ENCODE results near the gene SDR39U1. TPM values are rescaled to one million over a fixed set of nuclear protein-coding genes. Genes with fewer than 3 reads are reported as not detected.
"Not testable (repeated sequence)": the region's sequence is repeated elsewhere in the genome, so short reads cannot be mapped to it uniquely, and the experiment has no call there.

The SDR39U1 gene
- total RNA-seq, 1 experiment from 2014 or later: 56.7 TPM

DNA sequence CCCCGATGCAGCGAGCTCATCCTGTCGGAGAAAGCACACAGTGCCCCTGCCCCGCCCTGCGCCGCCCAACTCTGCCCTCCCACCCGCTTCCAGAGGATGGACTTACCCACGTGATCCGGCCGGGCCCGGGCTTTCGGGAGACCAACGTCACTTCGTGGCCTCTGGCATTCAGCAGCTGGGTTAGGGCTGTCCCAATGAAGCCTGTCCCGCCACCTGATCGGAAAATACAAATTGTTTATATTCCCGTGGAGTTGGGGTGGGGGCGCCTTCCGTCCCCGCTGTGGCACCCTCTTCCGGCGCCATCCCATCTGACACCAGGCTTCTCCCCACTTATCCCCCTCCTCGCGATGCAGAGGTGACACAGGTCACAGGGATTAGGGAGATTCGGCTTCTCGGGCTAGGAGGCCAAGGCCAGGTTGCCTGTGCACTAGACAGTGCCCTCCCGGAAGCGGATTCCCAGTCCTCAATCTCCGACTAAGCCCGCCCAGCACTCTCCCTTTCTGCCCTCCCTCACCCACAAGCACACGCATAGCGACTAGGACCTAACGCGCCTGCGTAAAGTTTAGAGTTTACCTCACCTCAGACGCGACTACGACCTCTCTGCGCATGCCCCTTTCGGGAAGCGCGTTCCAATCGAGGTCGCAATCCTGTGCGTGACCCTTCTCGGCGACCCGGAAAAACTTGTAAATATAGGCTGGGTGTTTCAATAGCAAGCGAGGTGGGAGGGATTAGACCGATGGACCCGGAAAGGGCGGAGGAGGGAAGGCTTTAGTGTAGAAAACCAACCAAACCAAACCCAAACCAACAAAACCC is at the start of gene SDR39U1 (continued):
- TF ChIP-seq, protein P1, sequence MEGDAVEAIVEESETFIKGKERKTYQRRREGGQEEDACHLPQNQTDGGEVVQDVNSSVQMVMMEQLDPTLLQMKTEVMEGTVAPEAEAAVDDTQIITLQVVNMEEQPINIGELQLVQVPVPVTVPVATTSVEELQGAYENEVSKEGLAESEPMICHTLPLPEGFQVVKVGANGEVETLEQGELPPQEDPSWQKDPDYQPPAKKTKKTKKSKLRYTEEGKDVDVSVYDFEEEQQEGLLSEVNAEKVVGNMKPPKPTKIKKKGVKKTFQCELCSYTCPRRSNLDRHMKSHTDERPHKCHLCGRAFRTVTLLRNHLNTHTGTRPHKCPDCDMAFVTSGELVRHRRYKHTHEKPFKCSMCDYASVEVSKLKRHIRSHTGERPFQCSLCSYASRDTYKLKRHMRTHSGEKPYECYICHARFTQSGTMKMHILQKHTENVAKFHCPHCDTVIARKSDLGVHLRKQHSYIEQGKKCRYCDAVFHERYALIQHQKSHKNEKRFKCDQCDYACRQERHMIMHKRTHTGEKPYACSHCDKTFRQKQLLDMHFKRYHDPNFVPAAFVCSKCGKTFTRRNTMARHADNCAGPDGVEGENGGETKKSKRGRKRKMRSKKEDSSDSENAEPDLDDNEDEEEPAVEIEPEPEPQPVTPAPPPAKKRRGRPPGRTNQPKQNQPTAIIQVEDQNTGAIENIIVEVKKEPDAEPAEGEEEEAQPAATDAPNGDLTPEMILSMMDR (IDR thresholded peaks at IDR 0.05): no peak
- TF ChIP-seq TEAD1 (CRISPR knock-in tag; IDR thresholded peaks at IDR 0.05) (0 out of 2 replicates have a peak, but pooled peaks have one; percentile 11), JUN (CRISPR knock-in tag; IDR thresholded peaks at IDR 0.05) (0 out of 2 replicates have a peak, but pooled peaks have one; percentile 40), MYBL2 (CRISPR knock-in tag; IDR thresholded peaks at IDR 0.05) (0 out of 2 replicates have a peak, but pooled peaks have one; percentile 10), ZNF671 (CRISPR knock-in tag; IDR thresholded peaks at IDR 0.05) (no peak), SP1 (CRISPR knock-in tag; conservative IDR thresholded peaks at IDR 0.05) (peak; percentile 79; the same call in 1 of the 2 replicates), SMAD4 (CRISPR knock-in tag; IDR thresholded peaks at IDR 0.05) (no peak), ZNF317 (CRISPR knock-in tag; IDR thresholded peaks at IDR 0.05; ENCODE audit: borderline replicate concordance, low read depth) (no peak), GABPB1 (CRISPR knock-in tag; IDR thresholded peaks at IDR 0.05) (peak; percentile 88), NFYB (CRISPR knock-in tag; conservative IDR thresholded peaks at IDR 0.05; ENCODE audit: low read depth) (peak; percentile 43; the same call in 1 of the 2 replicates), FOXK1 (CRISPR knock-in tag; IDR thresholded peaks at IDR 0.05) (peak; percentile 96), HMGA2 (CRISPR knock-in tag; IDR thresholded peaks at IDR 0.05) (0 out of 2 replicates have a peak, but pooled peaks have one; percentile 4), MAX (CRISPR knock-in tag; IDR thresholded peaks at IDR 0.05) (peak; percentile 53; the same call in 1 of the 2 replicates), KAT7 (CRISPR knock-in tag; IDR thresholded peaks at IDR 0.05; ENCODE audit: borderline replicate concordance) (no peak), ZBTB21 (CRISPR knock-in tag; IDR thresholded peaks at IDR 0.05; ENCODE audit: borderline replicate concordance) (peak; percentile 56; the same call in 1 of the 2 replicates), FOXJ3 (CRISPR knock-in tag; IDR thresholded peaks at IDR 0.05; ENCODE audit: borderline replicate concordance) (no peak)
- TF ChIP-seq, protein P2, sequence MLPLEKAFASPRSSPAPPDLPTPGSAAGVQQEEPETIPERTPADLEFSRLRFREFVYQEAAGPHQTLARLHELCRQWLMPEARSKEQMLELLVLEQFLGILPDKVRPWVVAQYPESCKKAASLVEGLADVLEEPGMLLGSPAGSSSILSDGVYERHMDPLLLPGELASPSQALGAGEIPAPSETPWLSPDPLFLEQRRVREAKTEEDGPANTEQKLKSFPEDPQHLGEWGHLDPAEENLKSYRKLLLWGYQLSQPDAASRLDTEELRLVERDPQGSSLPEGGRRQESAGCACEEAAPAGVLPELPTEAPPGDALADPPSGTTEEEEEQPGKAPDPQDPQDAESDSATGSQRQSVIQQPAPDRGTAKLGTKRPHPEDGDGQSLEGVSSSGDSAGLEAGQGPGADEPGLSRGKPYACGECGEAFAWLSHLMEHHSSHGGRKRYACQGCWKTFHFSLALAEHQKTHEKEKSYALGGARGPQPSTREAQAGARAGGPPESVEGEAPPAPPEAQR (CRISPR knock-in tag; IDR thresholded peaks at IDR 0.05): no peak
- TF ChIP-seq, protein P3, sequence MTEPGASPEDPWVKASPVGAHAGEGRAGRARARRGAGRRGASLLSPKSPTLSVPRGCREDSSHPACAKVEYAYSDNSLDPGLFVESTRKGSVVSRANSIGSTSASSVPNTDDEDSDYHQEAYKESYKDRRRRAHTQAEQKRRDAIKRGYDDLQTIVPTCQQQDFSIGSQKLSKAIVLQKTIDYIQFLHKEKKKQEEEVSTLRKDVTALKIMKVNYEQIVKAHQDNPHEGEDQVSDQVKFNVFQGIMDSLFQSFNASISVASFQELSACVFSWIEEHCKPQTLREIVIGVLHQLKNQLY (CRISPR knock-in tag; IDR thresholded peaks at IDR 0.05): no peak
- TF ChIP-seq, protein P4, sequence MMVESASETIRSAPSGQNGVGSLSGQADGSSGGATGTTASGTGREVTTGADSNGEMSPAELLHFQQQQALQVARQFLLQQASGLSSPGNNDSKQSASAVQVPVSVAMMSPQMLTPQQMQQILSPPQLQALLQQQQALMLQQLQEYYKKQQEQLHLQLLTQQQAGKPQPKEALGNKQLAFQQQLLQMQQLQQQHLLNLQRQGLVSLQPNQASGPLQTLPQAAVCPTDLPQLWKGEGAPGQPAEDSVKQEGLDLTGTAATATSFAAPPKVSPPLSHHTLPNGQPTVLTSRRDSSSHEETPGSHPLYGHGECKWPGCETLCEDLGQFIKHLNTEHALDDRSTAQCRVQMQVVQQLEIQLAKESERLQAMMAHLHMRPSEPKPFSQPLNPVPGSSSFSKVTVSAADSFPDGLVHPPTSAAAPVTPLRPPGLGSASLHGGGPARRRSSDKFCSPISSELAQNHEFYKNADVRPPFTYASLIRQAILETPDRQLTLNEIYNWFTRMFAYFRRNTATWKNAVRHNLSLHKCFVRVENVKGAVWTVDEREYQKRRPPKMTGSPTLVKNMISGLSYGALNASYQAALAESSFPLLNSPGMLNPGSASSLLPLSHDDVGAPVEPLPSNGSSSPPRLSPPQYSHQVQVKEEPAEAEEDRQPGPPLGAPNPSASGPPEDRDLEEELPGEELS (CRISPR knock-in tag; IDR thresholded peaks at IDR 0.05): no peak
- TF ChIP-seq, protein P5, sequence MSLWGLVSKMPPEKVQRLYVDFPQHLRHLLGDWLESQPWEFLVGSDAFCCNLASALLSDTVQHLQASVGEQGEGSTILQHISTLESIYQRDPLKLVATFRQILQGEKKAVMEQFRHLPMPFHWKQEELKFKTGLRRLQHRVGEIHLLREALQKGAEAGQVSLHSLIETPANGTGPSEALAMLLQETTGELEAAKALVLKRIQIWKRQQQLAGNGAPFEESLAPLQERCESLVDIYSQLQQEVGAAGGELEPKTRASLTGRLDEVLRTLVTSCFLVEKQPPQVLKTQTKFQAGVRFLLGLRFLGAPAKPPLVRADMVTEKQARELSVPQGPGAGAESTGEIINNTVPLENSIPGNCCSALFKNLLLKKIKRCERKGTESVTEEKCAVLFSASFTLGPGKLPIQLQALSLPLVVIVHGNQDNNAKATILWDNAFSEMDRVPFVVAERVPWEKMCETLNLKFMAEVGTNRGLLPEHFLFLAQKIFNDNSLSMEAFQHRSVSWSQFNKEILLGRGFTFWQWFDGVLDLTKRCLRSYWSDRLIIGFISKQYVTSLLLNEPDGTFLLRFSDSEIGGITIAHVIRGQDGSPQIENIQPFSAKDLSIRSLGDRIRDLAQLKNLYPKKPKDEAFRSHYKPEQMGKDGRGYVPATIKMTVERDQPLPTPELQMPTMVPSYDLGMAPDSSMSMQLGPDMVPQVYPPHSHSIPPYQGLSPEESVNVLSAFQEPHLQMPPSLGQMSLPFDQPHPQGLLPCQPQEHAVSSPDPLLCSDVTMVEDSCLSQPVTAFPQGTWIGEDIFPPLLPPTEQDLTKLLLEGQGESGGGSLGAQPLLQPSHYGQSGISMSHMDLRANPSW (CRISPR knock-in tag; conservative IDR thresholded peaks at IDR 0.05; ENCODE audit: low read depth): no peak

GRCh38 chr14:24491586-24492408 is 49.2 kb upstream of the SDR39U1 start:
- H3K9me3 Mint-ChIP-seq: peaks cover 26% of the 10 kb centered on the region
- CTCF ChIA-PET: interaction anchor here (2.3 kb wide), 1 partner anchor 10 kb away, joined by 8 read pairs; no protein-coding TSS in a partner anchor
- POLR2A ChIA-PET: not testable (repeated sequence)

More at GRCh38 chr14:24491586-24492408, 49.2 kb upstream of the SDR39U1 start:
- H3K4me3 Mint-ChIP-seq; H3K4me1 Mint-ChIP-seq; DNase-seq (ENCODE audit: low spot score); H3K36me3 Mint-ChIP-seq; ATAC-seq; H3K27ac Mint-ChIP-seq: not testable (repeated sequence)
- H3K27me3 Mint-ChIP-seq (ENCODE audit: low read depth): peaks cover 61% of the 10 kb centered on the region

Data from WTC11 (cell line).